ENCODE data around the gene KRT15. TPM values are rescaled to one million over a fixed set of nuclear protein-coding genes. Genes with fewer than 3 reads are reported as not detected.

Gene KRT15
- total and polyA plus RNA-seq, 9 of the 15 experiments (the other 6 are each of a cell fraction or from before 2014, with no cell fraction given): 0.28 to 4.4 (median 0.56) TPM

DNA sequence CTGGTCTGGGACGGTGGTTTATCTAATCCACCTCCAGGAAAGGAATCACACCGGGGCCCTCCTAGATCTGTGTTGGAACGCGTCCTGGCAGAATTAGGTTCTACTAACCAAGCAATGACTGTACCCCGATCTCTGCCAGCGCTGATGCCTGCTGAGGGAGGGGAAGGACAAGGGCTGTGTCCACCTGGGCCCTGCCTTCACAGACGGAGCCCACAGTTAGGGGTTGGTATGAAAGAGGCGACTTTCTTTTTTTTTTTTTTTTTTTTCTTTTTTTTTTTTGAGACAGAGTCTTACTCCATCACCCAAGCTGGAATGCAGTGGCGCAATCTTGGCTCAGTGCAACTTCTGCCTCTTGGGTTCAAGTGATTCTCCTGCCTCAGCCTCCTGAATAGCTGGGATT lies 19.3 kb upstream of the KRT15 start:
- Histone ChIP-seq H3K9ac (ENCODE audit: insufficient read depth in 1 of 2, low read depth in 2 of 2, low read length in 2 of 2) (no peak overlapping the region; a peak in 1 of 4 replicates), H4K20me1 (replicated peaks; ENCODE audit: control insufficient read depth, insufficient read depth, low read length) (no peaks in the 10 kb centered on the region), H3K9me1 (ENCODE audit: control insufficient read depth, insufficient read depth, low read length) (no peaks in the 10 kb centered on the region), H3K4me2 (ENCODE audit: insufficient read depth, low read length) (no peak overlapping the region), H3K4me3 (no peak overlapping the region), H3K27ac (ENCODE audit: extremely low read depth, low read depth, low read length) (no peak overlapping the region), H3K9me3 (replicated peaks; ENCODE audit: control insufficient read depth, insufficient read depth, low read depth, low read length) (no peaks in the 10 kb centered on the region), H3K36me3 (ENCODE audit: control insufficient read depth, insufficient read depth, low read length) (no peaks in the 10 kb centered on the region), H3K27me3 (ENCODE audit: control insufficient read depth in 2 of 2, insufficient read depth in 2 of 2, low read length in 2 of 2) (no peaks in the 10 kb centered on the region), H3K79me2 (ENCODE audit: control insufficient read depth, insufficient read depth, low read length) (no peaks in the 10 kb centered on the region), H2AFZ (ENCODE audit: low read depth, low read length) (no peak overlapping the region; the same call in 1 of the 2 replicates), H3K4me1 (replicated peaks in 1 of 2; ENCODE audit: control insufficient read depth in 2 of 2, insufficient read depth in 2 of 2, low read length in 2 of 2) (peaks cover 17 to 23% of the 10 kb centered on the region in 2 experiments)
- BruUV-seq (replicated peaks): no TSS peak
- FAIRE-seq (no peak), ATAC-seq (no peak), DNase-seq (ENCODE audit: extremely low read depth in 1 of 4, low spot score in 3 of 4) (no peak)
- intact Hi-C loops (cut with micrococcal nuclease): no loop called here
- CTCF ChIA-PET (ENCODE audit: low intra/inter-chr PET ratio): no interaction called here
- POLR2A ChIA-PET: interaction anchor here (1.6 kb wide), 1 partner anchor 10 kb away, joined by 6 read pairs; the partner anchor contains the start of gene KRT19
- in situ Hi-C loops (cut with MboI): no loop called here
- 68% methylated on average over 5 of the region's 9 CpGs for WGBS (ENCODE audit: insufficient coverage, low coverage, missing lambda C conversion rate)
- TF ChIP-seq RBM25 (IDR thresholded peaks at IDR 0.05; ENCODE audit: low read depth, low read length, severe bottlenecking) (no peak), YY1 (IDR thresholded peaks at IDR 0.05; ENCODE audit: borderline replicate concordance in 1 of 3, control insufficient read depth in 1 of 3, extremely low read depth in 1 of 3, insufficient read depth in 3 of 3, insufficient read length in 1 of 3, insufficient replicate concordance in 2 of 3, low read depth in 1 of 3, low read length in 2 of 3) (no peak), NBN (IDR thresholded peaks at IDR 0.05; ENCODE audit: low read depth) (no peak), RBM14 (IDR thresholded peaks at IDR 0.05; ENCODE audit: borderline replicate concordance, insufficient read depth, low read depth, low read length) (no peak), NUFIP1 (IDR thresholded peaks at IDR 0.05; ENCODE audit: partially characterized antibody) (no peak), MCM2 (IDR thresholded peaks at IDR 0.05; ENCODE audit: low read depth) (no peak), SMAD4 (CRISPR knock-in tag; conservative IDR thresholded peaks at IDR 0.05) (no peak), ZNF347 (CRISPR knock-in tag; IDR thresholded peaks at IDR 0.05; ENCODE audit: low read depth) (no peak), ZBTB17 (CRISPR knock-in tag; IDR thresholded peaks at IDR 0.05) (no peak), TRIM28 (IDR thresholded peaks at IDR 0.05) (no peak), ZNF274 (IDR thresholded peaks at IDR 0.05; ENCODE audit: borderline replicate concordance, low read depth, low read length) (no peak), ZBED1 (IDR thresholded peaks at IDR 0.05) (no peak), MEIS2 (IDR thresholded peaks at IDR 0.05; ENCODE audit: partially characterized antibody) (no peak), ASH1L (IDR thresholded peaks at IDR 0.05; ENCODE audit: borderline replicate concordance, low read depth, partially characterized antibody) (no peak), DMBX1 (CRISPR knock-in tag; IDR thresholded peaks at IDR 0.05; ENCODE audit: borderline replicate concordance) (no peak), BDP1 (IDR thresholded peaks at IDR 0.05; ENCODE audit: insufficient read depth, insufficient read length) (no peak), OTX1 (CRISPR knock-in tag; IDR thresholded peaks at IDR 0.05) (no peak)
- TF ChIP-seq, protein P1, sequence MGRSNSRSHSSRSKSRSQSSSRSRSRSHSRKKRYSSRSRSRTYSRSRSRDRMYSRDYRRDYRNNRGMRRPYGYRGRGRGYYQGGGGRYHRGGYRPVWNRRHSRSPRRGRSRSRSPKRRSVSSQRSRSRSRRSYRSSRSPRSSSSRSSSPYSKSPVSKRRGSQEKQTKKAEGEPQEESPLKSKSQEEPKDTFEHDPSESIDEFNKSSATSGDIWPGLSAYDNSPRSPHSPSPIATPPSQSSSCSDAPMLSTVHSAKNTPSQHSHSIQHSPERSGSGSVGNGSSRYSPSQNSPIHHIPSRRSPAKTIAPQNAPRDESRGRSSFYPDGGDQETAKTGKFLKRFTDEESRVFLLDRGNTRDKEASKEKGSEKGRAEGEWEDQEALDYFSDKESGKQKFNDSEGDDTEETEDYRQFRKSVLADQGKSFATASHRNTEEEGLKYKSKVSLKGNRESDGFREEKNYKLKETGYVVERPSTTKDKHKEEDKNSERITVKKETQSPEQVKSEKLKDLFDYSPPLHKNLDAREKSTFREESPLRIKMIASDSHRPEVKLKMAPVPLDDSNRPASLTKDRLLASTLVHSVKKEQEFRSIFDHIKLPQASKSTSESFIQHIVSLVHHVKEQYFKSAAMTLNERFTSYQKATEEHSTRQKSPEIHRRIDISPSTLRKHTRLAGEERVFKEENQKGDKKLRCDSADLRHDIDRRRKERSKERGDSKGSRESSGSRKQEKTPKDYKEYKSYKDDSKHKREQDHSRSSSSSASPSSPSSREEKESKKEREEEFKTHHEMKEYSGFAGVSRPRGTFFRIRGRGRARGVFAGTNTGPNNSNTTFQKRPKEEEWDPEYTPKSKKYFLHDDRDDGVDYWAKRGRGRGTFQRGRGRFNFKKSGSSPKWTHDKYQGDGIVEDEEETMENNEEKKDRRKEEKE (IDR thresholded peaks at IDR 0.05; ENCODE audit: borderline replicate concordance in 1 of 2, control insufficient read depth in 1 of 2, low read depth in 2 of 2, low read length in 1 of 2): no peak
- TF ChIP-seq, protein P2, sequence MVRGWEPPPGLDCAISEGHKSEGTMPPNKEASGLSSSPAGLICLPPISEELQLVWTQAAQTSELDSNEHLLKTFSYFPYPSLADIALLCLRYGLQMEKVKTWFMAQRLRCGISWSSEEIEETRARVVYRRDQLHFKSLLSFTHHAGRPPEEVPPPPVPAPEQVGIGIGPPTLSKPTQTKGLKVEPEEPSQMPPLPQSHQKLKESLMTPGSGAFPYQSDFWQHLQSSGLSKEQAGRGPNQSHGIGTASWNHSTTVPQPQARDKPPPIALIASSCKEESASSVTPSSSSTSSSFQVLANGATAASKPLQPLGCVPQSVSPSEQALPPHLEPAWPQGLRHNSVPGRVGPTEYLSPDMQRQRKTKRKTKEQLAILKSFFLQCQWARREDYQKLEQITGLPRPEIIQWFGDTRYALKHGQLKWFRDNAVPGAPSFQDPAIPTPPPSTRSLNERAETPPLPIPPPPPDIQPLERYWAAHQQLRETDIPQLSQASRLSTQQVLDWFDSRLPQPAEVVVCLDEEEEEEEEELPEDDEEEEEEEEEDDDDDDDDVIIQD (CRISPR knock-in tag; IDR thresholded peaks at IDR 0.05): no peak
